Aorta (tissue), 5 donors: ENCODE data around the gene HECTD4. TPM values are rescaled to one million over a fixed set of nuclear protein-coding genes. Genes with fewer than 3 reads are reported as not detected.

ENCODE experiments used
- ATAC-seq: fragments of 200-7000 bp; cut with Tn5 transposase; one replicate; pipeline ENCODE4 v1.9.1; 2022; ENCODE audit warnings: moderate library complexity; ENCODE audit not compliant: low FRiP score
- DNase-seq, 2 donors: peaks; one replicate each; pipeline ENCODE4 v3.0.0-alpha.2; 2020
- H3K27ac ChIP-seq, 2 donors: one replicate each; pipeline ENCODE4 v1.5.1; 2013; ENCODE audit warnings: low read length in 2 of 2, mild to moderate bottlenecking in 2 of 2, moderate library complexity in 2 of 2, control low read depth in 1 of 2, inconsistent platforms in 1 of 2, low read depth in 1 of 2
- H3K27me3 ChIP-seq, 2 donors: one replicate each; pipeline ENCODE4 v1.6.1; 2013; ENCODE audit warnings: control low read depth in 1 of 2, low read length in 1 of 2, mild to moderate bottlenecking in 1 of 2, moderate library complexity in 1 of 2; ENCODE audit not compliant: insufficient read depth in 2 of 2, control insufficient read depth in 1 of 2
- H3K36me3 ChIP-seq, 2 donors: one replicate each; pipeline ENCODE4 v1.6.1; 2013; ENCODE audit warnings: control low read depth in 1 of 2, low read length in 1 of 2, mild to moderate bottlenecking in 1 of 2; ENCODE audit not compliant: insufficient read depth in 2 of 2, control insufficient read depth in 1 of 2
- H3K4me1 ChIP-seq, 2 donors: one replicate each; pipeline ENCODE4 v1.6.1; 2013; ENCODE audit warnings: low read length in 2 of 2, control low read depth in 1 of 2, mild to moderate bottlenecking in 1 of 2, moderate library complexity in 1 of 2; ENCODE audit not compliant: insufficient read depth in 2 of 2, control insufficient read depth in 1 of 2
- H3K4me3 ChIP-seq, 2 donors: one replicate each; pipeline ENCODE4 v1.5.1; 2013; ENCODE audit warnings: low read length in 2 of 2, control low read depth in 1 of 2, mild to moderate bottlenecking in 1 of 2
- H3K9me3 ChIP-seq: one replicate; pipeline ENCODE4 v1.6.1; 2013; ENCODE audit warnings: mild to moderate bottlenecking, low read length; ENCODE audit not compliant: control insufficient read depth
- WGBS, 2 donors: extraction: QIAGEN DNeasy Blood & Tissue Kit; methylation state at CpG; one replicate each; pipeline ENCODE4 v1.1.7; 2013; 5-methylcytosine and 5-hydroxymethylcytosine counted together
- intact Hi-C, 2 donors: fragments of 100-400 bp; cut with DNase I; formaldehyde crosslinking; loops; one replicate each; pipeline versions ENCODE4 v1.14.2 to v1.15.0; 2022
- polyA plus RNA-seq, 2 donors: library from polyadenylated mRNA; stranded (reverse); fragments of 200-250 nt; gene quantifications; one replicate each; pipeline ENCODE4 v1.2.3, GENCODE V29; 2013
- total RNA-seq, 2 donors: library from RNA; stranded (reverse); fragmentation: NEBNext Ultra II Directional; extraction: Animal tissue kit (Norgen Biotek cat#: 25700); gene quantifications; one replicate each; pipeline ENCODE4 v1.2.1, GENCODE V29; 2021
- donor health status: healthy with polysubstance abuse.
- donor health status: Bipolar disorder and iron deficiency.
- donor health status: DM: no; HTN: no; CAD: no.
- donor health status: DM: no; HTN: no; CAD: no.
- donor health status: DM: yes; HTN: yes; CAD: no.

HECTD4 gene
- total and polyA plus RNA-seq, 4 donors, result 16.0 to 78.5 (median 44.5) TPM

DNA sequence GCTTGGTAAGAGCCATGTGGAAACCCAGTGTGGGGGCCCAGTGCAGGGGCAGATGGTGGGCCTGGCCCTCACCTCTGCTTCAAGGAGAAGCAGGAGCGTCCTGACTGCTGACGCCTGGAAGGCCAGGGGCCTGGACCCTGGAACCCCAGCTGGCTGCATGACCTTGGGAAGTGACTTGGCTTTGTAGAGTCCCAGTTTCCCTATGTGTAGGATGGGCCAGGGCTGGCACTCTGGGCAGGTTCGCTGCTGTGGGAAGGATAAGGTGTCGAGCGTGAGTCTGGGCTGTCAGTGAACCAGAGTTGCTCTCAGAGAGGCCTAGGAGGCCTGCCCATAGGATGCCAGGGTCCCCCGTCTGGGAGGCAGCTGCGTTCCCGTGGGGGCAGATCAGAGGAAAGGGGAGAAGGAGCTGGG lies 213.7 kb downstream of the HECTD4 start:
- Histone ChIP-seq H3K4me1 (no peaks in the 10 kb centered on the region), H3K27me3 (no peaks in the 10 kb centered on the region), H3K4me3 (no peak overlapping the region), H3K27ac (no peak overlapping the region), H3K9me3 (no peaks in the 10 kb centered on the region), H3K36me3 (peaks cover 0 to 5% of the 10 kb centered on the region in 2 donors)
- DNase-seq (peak in 1 of 2 donors; percentile 68), ATAC-seq (no peak)
- WGBS, 2 donors, result 89 to 91% methylated on average over 7 to 8 of the region's 8 CpGs
- intact Hi-C loops, result no loop called here

DNA sequence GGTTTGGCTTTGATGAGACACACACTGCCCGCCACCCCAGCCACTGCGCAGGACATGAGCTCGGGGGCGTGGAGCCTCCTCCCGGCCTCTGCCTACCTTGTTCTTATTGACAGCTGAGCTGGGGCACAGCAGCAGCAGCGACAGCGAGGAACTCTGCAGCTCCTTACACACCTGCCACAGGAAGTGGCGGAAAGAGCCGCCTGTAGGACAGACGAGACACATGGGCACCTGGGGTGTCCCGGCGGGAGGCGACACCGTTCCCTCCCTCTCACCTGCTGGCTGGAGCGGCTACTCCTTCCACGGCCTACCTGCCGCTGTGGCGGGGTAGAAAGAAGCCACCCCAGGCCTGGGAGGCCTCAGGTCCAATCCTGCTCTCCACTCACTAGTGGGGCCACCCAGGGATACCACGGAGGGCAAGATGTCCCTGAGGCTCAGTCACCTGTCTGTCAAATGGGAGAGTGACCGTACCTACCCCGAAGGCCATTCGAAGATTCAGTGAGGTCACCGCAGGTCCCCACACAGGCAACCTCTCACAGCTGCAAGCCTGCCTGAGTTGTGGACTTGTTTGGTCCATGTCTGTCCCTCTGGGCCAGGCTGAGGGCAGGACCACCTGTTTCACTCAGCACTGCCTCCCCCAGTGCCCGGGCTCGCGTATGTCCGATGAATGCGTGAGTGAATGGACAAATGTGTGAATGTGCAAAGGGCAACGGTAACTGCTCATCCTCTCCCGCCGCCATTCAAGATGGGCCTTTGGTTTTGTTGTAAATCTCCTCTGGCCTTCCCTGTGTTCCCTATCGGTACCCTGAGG lies 214.3 kb downstream of the HECTD4 start:
- no peak for ATAC-seq
- intact Hi-C loops, result no loop called here
- WGBS, 2 donors, result 89 to 92% methylated on average over 32 of the region's 32 CpGs
- Histone ChIP-seq H3K27me3 (no peaks in the 10 kb centered on the region), H3K36me3 (peaks cover under 1 to 5% of the 10 kb centered on the region in 2 donors), H3K4me1 (no peaks in the 10 kb centered on the region), H3K27ac (no peak overlapping the region), H3K4me3 (no peak overlapping the region), H3K9me3 (no peaks in the 10 kb centered on the region)
- peak in 1 of 2 donors; percentile 61 for DNase-seq

- Histone ChIP-seq H3K36me3 (peaks cover 5 to 6% of the 10 kb centered on the region in 2 donors), H3K4me1 (no peaks in the 10 kb centered on the region), H3K27ac (no peak overlapping the region), H3K9me3 (no peaks in the 10 kb centered on the region), H3K27me3 (no peaks in the 10 kb centered on the region), H3K4me3 (no peak overlapping the region)
- DNase-seq, result peak in 1 of 2 donors; percentile 61
- intact Hi-C loops, result no loop called here
- ATAC-seq, result no peak
- WGBS, 2 donors, result 94 to 96% methylated on average over 12 of the region's 12 CpGs
Observed at GRCh38 chr12:112167031-112167461, 215.2 kb downstream of the HECTD4 start.

- Histone ChIP-seq H3K27me3 (no peaks in the 10 kb centered on the region), H3K9me3 (no peaks in the 10 kb centered on the region), H3K4me3 (no peak overlapping the region), H3K4me1 (no peaks in the 10 kb centered on the region), H3K36me3 (peaks cover 5 to 6% of the 10 kb centered on the region in 2 donors), H3K27ac (no peak overlapping the region)
- 93% methylated on average over 26 of the region's 26 CpGs for WGBS, 2 donors
- DNase-seq (peak in 1 of 2 donors; percentile 61), ATAC-seq (no peak)
- intact Hi-C loops, result no loop called here
Observed at GRCh38 chr12:112166051-112167015, 215.9 kb downstream of the HECTD4 start.

DNA sequence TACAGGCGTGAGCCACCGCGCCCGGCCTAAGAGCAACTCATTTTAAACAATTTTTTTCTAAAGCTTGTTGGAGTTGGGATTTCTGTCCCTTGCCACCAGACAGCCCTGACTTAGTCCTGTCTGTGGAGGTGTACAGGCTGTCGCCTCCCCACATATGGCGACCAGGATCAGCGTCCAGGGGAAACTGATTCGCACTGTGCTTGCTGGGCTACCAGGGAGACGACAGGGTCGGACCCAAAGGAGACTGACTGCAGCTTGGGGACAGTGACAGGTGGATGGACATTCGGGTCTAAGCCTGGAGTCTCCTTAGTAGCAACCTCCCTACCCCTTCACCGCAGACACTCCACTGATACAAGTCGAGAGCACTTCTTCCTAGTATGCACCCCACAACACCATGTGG lies 216.6 kb downstream of the HECTD4 start:
- 96 to 97% methylated on average over 13 of the region's 13 CpGs for WGBS, 2 donors
- no peaks in the 10 kb centered on the region for H3K27me3 ChIP-seq
- intact Hi-C loops, result no loop called here
- ATAC-seq (no peak), DNase-seq (peak in 1 of 2 donors; percentile 58)
- H3K4me3 ChIP-seq, result no peak overlapping the region
- H3K9me3 ChIP-seq, result no peaks in the 10 kb centered on the region
- peaks cover 3 to 5% of the 10 kb centered on the region in 2 donors for H3K36me3 ChIP-seq
- H3K4me1 ChIP-seq, result no peaks in the 10 kb centered on the region
- H3K27ac ChIP-seq, result no peak overlapping the region

DNA sequence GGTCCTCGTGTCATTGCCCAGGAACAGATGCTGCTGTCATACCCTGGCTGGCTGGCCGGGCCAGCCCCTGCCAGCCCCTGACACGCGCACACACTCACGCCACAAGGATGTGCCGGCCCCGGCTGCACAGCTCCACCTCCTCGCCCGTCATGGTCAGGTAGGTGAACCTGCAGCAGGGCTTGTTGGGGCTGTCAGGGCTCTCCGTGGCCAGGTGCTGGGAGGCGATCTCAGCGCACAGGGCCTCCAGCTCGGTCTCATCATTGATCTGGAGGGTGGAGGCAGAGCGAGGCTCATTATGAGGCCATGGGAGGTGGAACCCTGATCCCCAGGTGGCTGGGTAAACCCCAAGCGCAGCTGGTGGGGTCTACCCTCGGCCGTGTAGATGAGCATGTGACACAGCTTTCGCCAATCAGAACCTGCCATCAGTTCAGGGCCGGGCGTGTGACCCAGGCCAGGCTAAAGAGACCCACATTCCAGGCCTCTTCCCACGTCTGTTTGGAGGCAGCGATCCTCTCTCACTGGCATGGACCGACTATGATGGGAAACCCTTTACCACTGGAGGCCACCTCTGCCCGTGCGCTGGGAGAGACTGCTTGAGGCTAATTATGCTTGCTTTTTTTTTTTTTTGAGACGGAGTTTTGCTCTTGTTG lies 218.1 kb downstream of the HECTD4 start:
- Histone ChIP-seq H3K27me3 (no peaks in the 10 kb centered on the region), H3K4me3 (no peak overlapping the region), H3K9me3 (no peaks in the 10 kb centered on the region), H3K4me1 (no peaks in the 10 kb centered on the region), H3K36me3 (peaks cover 5 to 8% of the 10 kb centered on the region in 2 donors), H3K27ac (no peak overlapping the region)
- intact Hi-C loops, result no loop called here
- peak; percentile 17 to 73 for DNase-seq
- ATAC-seq, result no peak
- 93 to 94% methylated on average over 26 of the region's 26 CpGs for WGBS, 2 donors

- H3K36me3 ChIP-seq, result peaks cover 5 to 8% of the 10 kb centered on the region in 2 donors
- H3K27me3 ChIP-seq, result no peaks in the 10 kb centered on the region
- ATAC-seq (no peak), DNase-seq (peak; percentile 32 to 75)
- H3K27ac ChIP-seq, result no peak overlapping the region
- no peaks in the 10 kb centered on the region for H3K9me3 ChIP-seq
- intact Hi-C loops, result no loop called here
- H3K4me3 ChIP-seq, result no peak overlapping the region
- 96% methylated on average over 21 to 22 of the region's 22 CpGs for WGBS, 2 donors
- no peaks in the 10 kb centered on the region for H3K4me1 ChIP-seq
Observed at GRCh38 chr12:112163471-112163991, 218.7 kb downstream of the HECTD4 start.

DNA sequence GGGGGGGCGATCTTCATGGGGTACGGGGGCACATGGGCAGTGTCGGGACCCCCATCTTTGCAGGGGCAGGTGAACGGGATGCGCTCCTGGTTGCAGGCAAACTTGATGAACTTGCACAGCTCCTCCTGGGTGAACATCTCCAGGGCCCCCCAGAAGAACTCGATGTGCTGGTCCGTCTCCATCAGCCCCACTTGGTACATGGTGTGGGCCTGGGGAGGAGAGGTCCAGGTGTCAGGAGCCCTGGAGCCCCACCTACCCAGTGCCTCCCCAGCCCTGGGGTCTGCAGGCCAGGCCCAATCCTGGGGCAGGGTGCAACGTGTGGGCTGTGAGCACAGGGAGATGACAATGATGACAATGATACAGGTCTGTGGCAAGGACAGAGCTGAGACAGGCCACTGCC lies 219.2 kb downstream of the HECTD4 start:
- Histone ChIP-seq H3K27ac (no peak overlapping the region), H3K4me1 (no peaks in the 10 kb centered on the region), H3K36me3 (peaks cover 5 to 8% of the 10 kb centered on the region in 2 donors), H3K9me3 (no peaks in the 10 kb centered on the region), H3K4me3 (no peak overlapping the region), H3K27me3 (no peaks in the 10 kb centered on the region)
- no peak for ATAC-seq
- intact Hi-C loops, result no loop called here
- peak in 1 of 2 donors; percentile 65 for DNase-seq
- 92 to 93% methylated on average over 8 of the region's 8 CpGs for whole genome bisulfite sequencing, 2 donors
